ENCODE measurements around the gene STYK1. TPM values are rescaled to one million over a fixed set of nuclear protein-coding genes. Genes with fewer than 3 reads are reported as not detected.

Gene STYK1
- total and polyA plus RNA-seq, 8 donors = 0.30 to 1.9 (median 0.69) TPM

DNA sequence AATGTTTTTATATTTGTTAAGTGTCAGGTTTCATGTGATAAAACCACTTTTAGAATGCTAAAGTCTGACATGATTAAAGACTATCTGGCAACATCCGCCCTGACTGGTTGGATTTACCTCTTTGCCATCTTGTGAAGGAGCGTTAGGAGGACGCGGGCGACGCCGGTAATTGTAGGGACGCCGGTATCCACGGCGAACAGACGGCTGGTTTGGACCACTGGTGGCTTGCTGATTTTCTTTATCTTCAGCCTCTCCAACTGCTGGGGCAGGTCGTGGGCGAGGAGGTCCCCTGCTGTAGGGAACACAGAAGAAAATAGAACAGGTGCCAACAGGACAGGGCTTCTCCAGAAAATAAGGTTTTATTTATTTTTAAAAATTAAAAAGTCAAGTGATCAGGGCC, 28.0 kb upstream of the STYK1 start:
- H3K27ac ChIP-seq = no peak overlapping the region

DNA sequence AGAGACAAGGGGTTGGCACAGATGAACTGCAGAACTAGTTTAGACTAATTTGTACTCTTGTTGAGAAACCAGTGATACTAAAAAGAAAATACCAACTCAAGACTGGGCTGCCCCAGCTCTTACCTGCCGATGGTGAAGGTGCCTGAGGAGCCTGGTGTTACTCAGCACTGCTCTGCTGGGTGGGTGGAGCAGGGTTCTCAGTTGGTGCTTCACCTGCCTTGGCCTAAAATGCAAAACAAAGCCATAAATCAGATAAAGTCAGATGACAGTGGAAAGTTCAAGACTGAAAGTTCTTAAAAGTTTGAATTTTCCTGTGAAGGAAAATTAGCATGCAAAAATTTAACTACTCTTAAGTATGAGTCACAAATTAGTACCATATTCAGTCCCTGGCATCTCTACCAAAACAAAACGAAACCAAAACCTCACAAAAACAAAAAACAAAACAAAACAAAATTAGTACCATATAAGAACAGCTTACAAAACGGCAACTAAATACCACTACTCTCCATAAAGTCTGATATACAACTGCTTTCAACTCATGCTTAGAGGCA, 27.4 kb upstream of the STYK1 start:
- ATAC-seq (no peak), DNase-seq (no peak)
- intact Hi-C loops (cut with DNase I) = no loop called here
- no peak overlapping the region for H3K4me3 ChIP-seq
- H3K36me3 ChIP-seq = peaks cover 0 to 89% of the 10 kb centered on the region in 2 donors
- H3K27ac ChIP-seq = no peak overlapping the region
- no peaks in the 10 kb centered on the region for H3K27me3 ChIP-seq
- no peak for TF ChIP-seq CTCF (IDR thresholded peaks at IDR 0.05)
- no peaks in the 10 kb centered on the region for H3K9me3 ChIP-seq
- no peaks in the 10 kb centered on the region for H3K4me1 ChIP-seq

More for the DNA sequence above, 28.0 kb upstream of the STYK1 start:
- no peak overlapping the region for H3K4me3 ChIP-seq
- TF ChIP-seq CTCF (IDR thresholded peaks at IDR 0.05) = no peak
- peak in 1 of 4 donors; percentile 69 for DNase-seq
- H3K4me1 ChIP-seq = no peaks in the 10 kb centered on the region
- no peaks in the 10 kb centered on the region for H3K27me3 ChIP-seq
- ATAC-seq = no peak
- no peaks in the 10 kb centered on the region for H3K9me3 ChIP-seq
- peaks cover 0 to 95% of the 10 kb centered on the region in 2 donors for H3K36me3 ChIP-seq
- intact Hi-C loops (cut with DNase I) = no loop called here

DNA sequence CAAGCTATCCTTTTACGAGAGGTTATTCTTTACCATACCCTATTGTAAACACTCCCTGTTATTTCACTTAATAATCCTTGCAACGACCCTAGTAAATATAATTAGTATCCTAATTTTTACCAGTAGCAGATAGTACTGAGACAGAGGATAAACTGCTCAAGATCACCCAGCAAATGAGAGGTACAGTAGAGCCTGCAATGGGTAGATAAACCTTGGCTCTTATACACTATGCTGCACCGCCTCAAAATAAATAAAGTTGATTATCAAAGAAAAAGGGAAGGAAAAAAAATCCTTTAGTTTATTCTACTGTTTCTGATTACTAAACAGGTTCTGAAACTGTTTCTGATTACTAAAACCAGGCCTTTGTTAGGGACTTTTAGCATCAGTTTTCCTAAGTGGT, 26.7 kb upstream of the STYK1 start:
- ATAC-seq = no peak
- Histone ChIP-seq H3K27me3 (no peaks in the 10 kb centered on the region), H3K36me3 (peaks cover 0 to 87% of the 10 kb centered on the region in 2 donors), H3K4me3 (no peak overlapping the region), H3K9me3 (no peaks in the 10 kb centered on the region), H3K27ac (no peak overlapping the region), H3K4me1 (no peaks in the 10 kb centered on the region)
- intact Hi-C loops (cut with DNase I) = no loop called here
- DNase-seq = no peak
- no peak for TF ChIP-seq CTCF (IDR thresholded peaks at IDR 0.05)

GRCh38 chr12:10697862-10698261, 24.0 kb upstream of the STYK1 start:
- Histone ChIP-seq H3K27me3 (no peaks in the 10 kb centered on the region), H3K4me1 (no peaks in the 10 kb centered on the region), H3K36me3 (peaks cover 0 to 72% of the 10 kb centered on the region in 2 donors), H3K9me3 (no peaks in the 10 kb centered on the region), H3K27ac (no peak overlapping the region), H3K4me3 (no peak overlapping the region)
- DNase-seq = no peak
- no peak for ATAC-seq
- intact Hi-C loops (cut with DNase I) = no loop called here
- no peak for TF ChIP-seq CTCF (IDR thresholded peaks at IDR 0.05)

- H3K27ac ChIP-seq = no peak overlapping the region
- no peak for TF ChIP-seq CTCF (IDR thresholded peaks at IDR 0.05)
- H3K36me3 ChIP-seq = peaks cover 0 to 65% of the 10 kb centered on the region in 2 donors
- H3K4me1 ChIP-seq = no peaks in the 10 kb centered on the region
- DNase-seq (no peak), ATAC-seq (no peak)
- intact Hi-C loops (cut with DNase I) = no loop called here
- H3K4me3 ChIP-seq = no peak overlapping the region
- no peaks in the 10 kb centered on the region for H3K9me3 ChIP-seq
- no peaks in the 10 kb centered on the region for H3K27me3 ChIP-seq
Measured at GRCh38 chr12:10697156-10697555, 23.3 kb upstream of the STYK1 start.

Measured in left lung (tissue), 10 donors.